Stimulated activated CD4-positive, alpha-beta T cell treated with anti-CD3 and anti-CD28 coated beads, Interleukin-1b, Interleukin-23, amount 100 ng/mL, for 1 hour (primary cell): ENCODE results near the gene SLC38A11.

Experiments
- DNase-seq, 2 donors: peaks; one replicate each; pipeline ENCODE4 v3.0.0-alpha.2; 2020; ENCODE audit warnings: low read depth in 2 of 2

The SLC38A11 gene

GRCh38 chr2:164917296-164917903, 37.9 kb downstream of the SLC38A11 start:
- no peak for DNase-seq

GRCh38 chr2:164915566-164915965, 39.8 kb downstream of the SLC38A11 start:
- no peak for DNase-seq

GRCh38 chr2:164913640-164914350, 41.5 kb downstream of the SLC38A11 start:
- no peak for DNase-seq

- no peak for DNase-seq
Observed at GRCh38 chr2:164913011-164913410, 42.3 kb downstream of the SLC38A11 start.

- no peak for DNase-seq
Observed at GRCh38 chr2:164911832-164912231, 43.5 kb downstream of the SLC38A11 start.

GRCh38 chr2:164910101-164910899, 45.0 kb downstream of the SLC38A11 start:
- DNase-seq: no peak

GRCh38 chr2:164906947-164907346, 48.4 kb downstream of the SLC38A11 start:
- no peak for DNase-seq

GRCh38 chr2:164905307-164905706, 50.0 kb downstream of the SLC38A11 start:
- no peak for DNase-seq

- no peak for DNase-seq
Observed at GRCh38 chr2:164903951-164904350, 51.4 kb downstream of the SLC38A11 start.

- DNase-seq: no peak
Observed at GRCh38 chr2:164903204-164903603, 52.1 kb downstream of the SLC38A11 start.

GRCh38 chr2:164899121-164899520, 56.2 kb downstream of the SLC38A11 start:
- DNase-seq: no peak

GRCh38 chr2:164898475-164898874, 56.9 kb downstream of the SLC38A11 start:
- no peak for DNase-seq

- DNase-seq: no peak
Observed at GRCh38 chr2:164897469-164898260, 57.7 kb downstream of the SLC38A11 start.

GRCh38 chr2:164896634-164897355, 58.5 kb downstream of the SLC38A11 start:
- DNase-seq: no peak

- DNase-seq: no peak
Observed at GRCh38 chr2:164896226-164896625, 59.1 kb downstream of the SLC38A11 start.

GRCh38 chr2:164891460-164891859, 63.9 kb downstream of the SLC38A11 start:
- DNase-seq: no peak

- no peak for DNase-seq
Observed at GRCh38 chr2:164890544-164890943, 64.8 kb downstream of the SLC38A11 start.

- DNase-seq: no peak
Observed at GRCh38 chr2:164888592-164888991, 66.7 kb downstream of the SLC38A11 start.

- DNase-seq: no peak
Observed at GRCh38 chr2:164887434-164888144, 67.7 kb downstream of the SLC38A11 start.

GRCh38 chr2:164882276-164882675, 73.0 kb downstream of the SLC38A11 start:
- DNase-seq: no peak

GRCh38 chr2:164881524-164881923, 73.8 kb downstream of the SLC38A11 start:
- no peak for DNase-seq
